Dermis blood vessel endothelial cell (primary cell): ENCODE measurements around the gene TNP2. TPM values are rescaled to one million over a fixed set of nuclear protein-coding genes. Genes with fewer than 3 reads are reported as not detected.

Experiments
- total RNA-seq: library from RNA; depleted of rRNA; stranded (reverse); fragments of >200 nt; gene quantifications from 2 replicates; pipeline ENCODE4 v1.2.3, GENCODE V29; 2014

TNP2 gene
- total RNA-seq, 1 donor from 2014 or later = not detected

Other genes with a start within 250 kb of the TNP2 start
- gene SOCS1, start 13.1 kb downstream of the TNP2 start, total RNA-seq = 0.23 and 0.68 TPM in 2 replicates
- gene PRM3, start 4.3 kb upstream of the TNP2 start, total RNA-seq = not detected in 2 replicates
- gene PRM2, start 7.2 kb upstream of the TNP2 start, total RNA-seq = not detected in 2 replicates
- not detected in 2 replicates for gene PRM1, start 12.0 kb upstream of the TNP2 start, total RNA-seq
- gene RMI2, start 76.1 kb upstream of the TNP2 start, total RNA-seq = 5.1 and 8.1 TPM in 2 replicates